NCI-H2107 (cell line): Measurements from ENCODE around the gene ECE2.
"Not testable (repeated sequence)": the region's sequence is repeated elsewhere in the genome, so short reads cannot be mapped to it uniquely, and the experiment has no call there.

Experiments used
- DNase-seq: peaks from one replicate; lab custom pipeline; 2025; lab: John Stamatoyannopoulos, UW

ECE2 gene

GRCh38 chr3:184336547-184337398 lies 61.0 kb downstream of the ECE2 start:
- DNase-seq = no peak

- no peak for DNase-seq
These were observed 61.5 kb downstream of the ECE2 start, which contains the start of gene FAM131A for GRCh38 chr3:184337399-184337714. FAM131A (plus strand) TSS chr3:184337600; CDS start chr3:184337631, 31 bp downstream.

- no peak for DNase-seq
These were observed 62.2 kb downstream of the ECE2 start for GRCh38 chr3:184337981-184338380.

- DNase-seq = peak; percentile 99
These were observed 62.7 kb downstream of the ECE2 start for GRCh38 chr3:184338511-184338945.

GRCh38 chr3:184339001-184339400 lies 63.2 kb downstream of the ECE2 start:
- DNase-seq = no peak

GRCh38 chr3:184339451-184340135 lies 63.8 kb downstream of the ECE2 start:
- not testable (repeated sequence) for DNase-seq

- DNase-seq = peak; percentile 90
These were observed 66.1 kb downstream of the ECE2 start for GRCh38 chr3:184341925-184342324.
